HG03354 (cell line): ENCODE data around the gene PTH1R.

Experiments used
- ATAC-seq: cut with Tn5 transposase; IDR thresholded peaks from one replicate; pipeline ENCODE4 v1.9.1; 2021; ENCODE audit warnings: mild to moderate bottlenecking; ENCODE audit not compliant: unreplicated experiment, poor library complexity, severe bottlenecking

The PTH1R gene

GRCh38 chr3:46862369-46863025 lies 15.0 kb upstream of the PTH1R start:
- ATAC-seq: no peak

- no peak for ATAC-seq
These were observed 14.2 kb upstream of the PTH1R start, which contains the start of gene MYL3 for GRCh38 chr3:46863261-46863782. TSS of gene MYL3 (minus strand) at chr3:46863444. CDS start at chr3:46863390, 54 bp downstream.

DNA sequence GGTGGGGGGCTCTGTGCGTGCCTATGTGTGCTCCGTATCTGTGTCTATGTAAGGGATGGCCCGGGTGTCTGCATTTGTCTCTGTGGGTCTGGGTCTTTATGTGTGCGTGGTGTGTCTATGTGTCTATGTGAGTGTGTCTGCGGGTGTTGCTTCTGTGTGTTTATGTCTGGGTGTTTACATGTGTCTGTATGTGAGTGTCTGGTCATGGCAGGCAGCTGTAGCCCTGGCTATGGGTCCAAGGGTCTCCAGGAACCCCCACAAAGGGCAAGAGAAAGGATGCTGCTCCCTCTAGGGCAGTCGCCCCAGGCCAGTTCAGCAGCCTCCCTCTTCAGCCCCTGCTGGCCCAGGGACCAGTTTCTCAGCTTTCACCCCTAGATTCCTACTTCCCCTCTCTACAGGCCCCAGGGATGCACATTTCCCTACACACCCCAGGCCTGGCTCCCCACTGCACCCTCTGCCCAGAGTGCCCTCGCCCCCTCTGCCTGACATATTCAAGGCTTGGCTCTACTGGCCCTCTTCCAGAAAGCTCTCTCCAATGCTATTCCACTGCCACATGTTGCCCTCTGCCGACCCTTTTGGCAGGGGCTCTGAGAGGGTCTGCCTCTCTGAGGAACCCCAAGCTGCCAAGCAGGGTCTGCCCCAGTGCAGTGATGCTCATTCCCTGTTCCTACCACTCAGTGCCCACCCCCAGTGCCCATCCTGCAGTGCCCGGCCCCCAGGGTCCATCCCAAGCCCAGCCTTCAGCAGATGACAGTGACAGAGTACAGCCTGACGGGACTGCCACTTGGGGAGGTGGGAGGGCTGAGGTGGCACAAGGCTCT lies 13.2 kb upstream of the PTH1R start:
- no peak for ATAC-seq

- no peak for ATAC-seq
These were observed 12.5 kb upstream of the PTH1R start for GRCh38 chr3:46865031-46865507.

DNA sequence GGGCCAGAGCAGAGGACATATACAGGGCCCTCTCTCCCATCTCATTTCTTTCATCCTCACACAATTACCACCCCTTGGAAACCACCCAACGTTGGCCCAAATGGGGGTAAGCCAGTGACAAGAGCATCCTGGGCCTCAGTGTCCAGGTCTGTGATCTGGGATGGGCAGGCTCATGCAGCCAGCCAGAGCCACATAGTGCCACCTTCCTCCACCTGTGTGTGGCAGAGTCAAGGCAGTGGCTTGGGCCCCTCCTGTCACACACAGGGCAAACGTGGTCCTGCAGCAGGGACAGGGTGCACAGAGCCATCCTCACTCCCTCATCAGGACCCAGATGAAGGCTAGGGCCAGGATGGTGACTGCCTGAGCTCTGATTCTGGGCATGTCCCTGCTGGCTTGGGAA lies 12.0 kb upstream of the PTH1R start:
- no peak for ATAC-seq

DNA sequence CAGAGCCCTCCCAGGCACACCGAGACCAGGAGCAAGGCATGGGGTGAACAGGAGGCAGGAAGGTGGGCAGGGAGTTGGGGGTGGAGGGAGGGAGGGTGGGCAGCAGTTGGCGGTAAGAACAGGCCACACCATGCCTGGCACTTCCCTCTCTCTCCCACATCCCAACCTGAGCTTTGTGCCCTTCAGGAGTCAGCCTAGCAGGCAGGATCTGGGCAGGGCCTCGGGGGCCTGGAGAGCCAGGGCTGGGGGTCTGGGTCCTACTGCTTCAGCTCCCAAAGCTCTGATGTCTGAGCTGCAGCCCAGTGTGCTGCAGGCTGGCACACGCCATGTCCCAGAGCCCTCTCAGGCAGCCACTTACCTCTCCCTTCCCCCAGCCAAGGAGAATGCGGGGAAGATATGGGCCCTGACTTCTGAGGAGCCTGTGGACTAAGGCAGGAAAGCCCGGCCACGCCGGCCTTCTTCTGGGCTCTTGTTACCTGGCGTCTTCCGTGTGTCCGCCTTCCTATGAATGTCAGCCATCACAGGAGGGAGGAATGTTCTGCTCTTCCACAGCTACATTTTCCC lies 11.4 kb upstream of the PTH1R start:
- ATAC-seq: no peak

- no peak for ATAC-seq
These were observed 10.6 kb upstream of the PTH1R start for GRCh38 chr3:46866720-46867549.

DNA sequence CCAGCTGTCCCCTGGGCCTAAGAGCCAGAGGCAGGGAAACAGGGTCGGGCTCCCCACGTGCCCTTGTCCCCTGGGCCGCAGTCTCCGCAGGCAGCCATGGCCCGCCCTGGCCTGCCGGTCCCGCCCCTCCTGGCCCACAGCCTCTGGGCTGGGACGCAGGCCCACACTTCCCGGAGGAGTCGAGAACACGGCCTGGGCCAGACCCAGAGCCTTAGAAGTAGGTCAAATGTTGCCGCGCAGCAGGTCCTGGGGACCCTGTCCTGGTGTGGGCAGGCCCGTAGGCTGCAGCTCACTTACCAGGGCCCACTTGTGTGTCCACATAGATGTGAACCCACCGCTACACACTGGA lies 10.0 kb upstream of the PTH1R start:
- no peak for ATAC-seq

DNA sequence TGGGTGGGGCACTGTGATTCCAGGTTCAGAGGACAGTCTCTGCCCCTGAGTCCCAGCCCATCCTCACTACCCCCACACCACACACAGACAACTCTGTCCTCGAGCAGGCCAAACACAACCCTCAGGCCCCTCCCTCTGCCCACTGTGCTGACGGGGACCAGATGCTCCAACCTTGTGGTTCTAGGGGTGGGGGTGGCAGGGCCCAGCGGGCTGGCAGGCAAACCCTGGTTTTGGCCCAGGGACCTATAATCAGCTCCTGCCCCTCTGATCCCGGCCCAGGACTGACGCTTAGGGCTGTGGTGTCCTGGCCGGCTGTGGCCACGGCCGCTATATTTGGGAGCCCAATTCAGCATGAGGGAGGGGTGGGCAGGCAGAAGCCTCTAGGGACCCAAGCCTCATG lies 9.2 kb upstream of the PTH1R start:
- ATAC-seq: no peak

DNA sequence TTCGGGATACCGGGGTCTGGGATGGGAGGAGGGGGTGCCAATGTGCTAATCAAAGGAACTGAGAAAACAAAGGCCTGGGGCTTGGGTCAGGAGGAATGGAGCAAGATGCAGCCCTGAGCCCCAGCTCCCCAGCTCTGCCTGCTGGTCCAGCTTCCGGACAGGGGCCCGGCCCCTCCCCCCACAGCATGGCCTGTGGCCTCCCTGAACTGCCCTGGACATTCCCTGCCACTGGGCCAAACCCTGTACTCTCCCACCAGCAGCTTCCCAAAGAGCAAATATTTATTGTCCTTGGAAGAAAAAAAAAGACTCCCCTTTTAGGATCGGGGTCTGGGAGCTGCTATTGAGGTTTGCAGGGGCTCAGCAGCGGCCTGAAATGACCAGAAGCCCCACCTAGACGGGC lies 8.6 kb upstream of the PTH1R start:
- no peak for ATAC-seq

DNA sequence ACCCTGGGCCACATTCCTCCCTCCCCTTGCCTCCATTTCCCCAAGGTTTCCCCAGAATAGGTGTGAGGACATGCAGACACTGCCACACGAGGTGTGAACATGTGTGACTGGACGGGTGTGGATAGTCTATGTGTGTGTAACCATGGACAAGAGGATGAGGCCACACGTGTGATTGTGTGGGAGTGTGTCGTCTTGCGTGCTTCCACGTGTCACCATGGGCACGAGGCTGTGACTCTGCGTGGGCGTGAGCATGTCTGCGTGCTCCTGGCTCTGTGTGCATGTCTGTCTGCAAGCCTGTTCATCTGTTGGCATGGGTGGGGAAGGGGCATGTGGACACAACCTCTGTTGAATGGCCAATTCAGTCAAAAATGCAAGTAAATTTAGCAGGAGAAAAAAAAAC lies 8.1 kb upstream of the PTH1R start:
- ATAC-seq: no peak

DNA sequence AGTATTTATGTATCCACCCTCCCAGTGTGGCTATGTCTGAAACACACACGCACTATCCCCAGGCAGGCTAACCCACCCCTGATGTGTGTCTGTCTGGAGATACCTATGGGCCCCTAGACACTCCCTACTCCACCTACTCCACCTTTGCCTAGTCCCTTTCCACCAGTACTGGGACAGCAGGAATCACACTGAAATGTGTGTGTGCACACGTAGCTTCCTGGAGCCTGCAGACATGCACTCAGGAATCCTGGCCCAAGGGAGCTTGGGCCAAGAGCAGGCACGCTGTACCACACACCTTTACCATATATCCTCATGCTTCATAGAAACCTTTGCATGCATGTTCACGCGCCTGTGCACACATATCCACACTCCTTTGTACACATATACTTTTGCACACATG lies 6.9 kb upstream of the PTH1R start:
- no peak for ATAC-seq

DNA sequence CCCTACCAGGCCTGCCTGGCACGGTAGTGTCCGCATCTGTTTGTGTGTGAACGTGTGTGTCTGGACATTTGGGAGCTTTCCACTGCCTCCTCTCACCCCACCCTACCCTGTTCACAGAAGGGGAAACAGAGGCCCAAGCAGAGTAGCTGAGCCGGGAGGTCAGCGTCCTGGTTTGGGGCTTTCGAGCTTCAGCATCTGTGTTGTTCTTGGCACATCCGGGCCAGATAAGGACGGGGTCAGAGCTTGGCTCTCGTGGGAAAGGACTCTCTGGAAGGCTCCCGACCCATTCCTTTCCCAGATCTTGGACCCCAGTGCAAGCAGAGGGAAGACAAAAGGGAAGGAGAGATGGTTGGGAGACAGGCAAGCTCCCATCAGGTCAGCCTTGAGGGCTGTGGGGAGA lies 6.3 kb upstream of the PTH1R start:
- ATAC-seq: no peak

- no peak for ATAC-seq
These were observed 4.0 kb upstream of the PTH1R start for GRCh38 chr3:46873521-46873920.

GRCh38 chr3:46874430-46874829 lies 3.1 kb upstream of the PTH1R start:
- no peak for ATAC-seq

DNA sequence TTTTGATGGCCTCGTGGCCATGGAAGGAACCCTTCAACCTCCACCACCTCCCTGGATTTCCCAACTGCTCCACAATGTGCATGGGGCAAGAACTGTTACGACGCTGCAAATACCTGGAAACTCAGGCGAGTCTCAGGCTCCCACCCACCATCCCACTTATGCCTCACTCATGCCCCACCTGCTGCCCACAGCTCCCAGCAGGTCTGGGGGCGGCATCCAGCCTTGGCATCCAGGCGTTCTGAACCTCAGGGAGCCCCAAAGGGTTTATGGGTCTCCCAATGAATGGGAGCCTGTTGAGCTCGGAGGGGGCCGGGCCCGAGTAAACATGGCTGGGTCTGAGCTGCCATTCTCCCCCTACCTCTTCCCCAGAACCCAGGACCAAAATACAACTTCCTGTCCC lies 2.0 kb upstream of the PTH1R start:
- ATAC-seq: no peak

DNA sequence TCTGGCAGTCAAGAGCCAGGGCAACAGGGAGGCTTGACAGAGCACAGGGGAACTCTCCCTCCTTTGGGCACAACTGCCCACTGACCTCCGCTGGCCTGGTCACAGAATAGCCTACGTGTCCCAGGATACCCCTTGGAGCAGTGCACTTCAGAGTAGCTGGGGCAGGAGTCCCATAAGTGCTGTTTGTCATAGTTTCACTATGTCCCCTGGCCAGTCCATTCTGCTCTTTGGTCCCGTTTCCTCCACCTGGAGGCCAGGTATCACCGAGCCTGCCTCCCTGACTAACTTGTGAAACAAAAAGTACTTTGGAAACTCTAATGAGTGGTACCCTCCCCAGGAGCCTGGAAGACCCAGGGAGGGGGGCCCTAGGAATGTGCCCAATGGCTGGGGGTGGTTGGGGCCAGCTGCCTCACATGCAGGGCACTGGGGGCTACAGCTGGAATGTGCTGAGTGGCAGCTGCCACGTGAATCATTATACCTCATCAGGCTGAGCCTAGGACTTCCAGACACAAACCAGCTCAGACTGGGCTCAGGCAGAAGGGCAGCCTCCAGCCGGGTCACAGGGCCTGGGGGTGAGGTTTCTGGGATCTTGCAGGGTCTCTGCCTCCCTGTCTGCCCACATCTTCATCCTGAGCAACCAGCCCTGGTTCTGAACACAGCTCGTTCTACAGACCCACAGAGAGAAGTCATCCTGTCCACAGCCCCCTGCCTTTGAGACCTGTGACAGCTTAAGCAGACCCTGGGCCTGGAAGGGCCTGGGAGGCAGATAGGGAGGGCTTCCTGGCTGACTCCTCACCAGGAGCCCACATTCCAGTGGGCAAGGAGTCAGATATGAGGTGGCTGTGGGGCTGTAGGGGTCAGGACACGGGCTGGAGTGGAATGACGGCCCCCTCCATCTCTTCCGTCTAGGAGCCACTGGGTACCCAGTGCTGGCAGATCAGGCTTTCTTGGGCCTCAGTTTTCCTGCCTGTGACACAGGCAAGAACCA lies 914 bp upstream of the PTH1R start:
- no peak for ATAC-seq

DNA sequence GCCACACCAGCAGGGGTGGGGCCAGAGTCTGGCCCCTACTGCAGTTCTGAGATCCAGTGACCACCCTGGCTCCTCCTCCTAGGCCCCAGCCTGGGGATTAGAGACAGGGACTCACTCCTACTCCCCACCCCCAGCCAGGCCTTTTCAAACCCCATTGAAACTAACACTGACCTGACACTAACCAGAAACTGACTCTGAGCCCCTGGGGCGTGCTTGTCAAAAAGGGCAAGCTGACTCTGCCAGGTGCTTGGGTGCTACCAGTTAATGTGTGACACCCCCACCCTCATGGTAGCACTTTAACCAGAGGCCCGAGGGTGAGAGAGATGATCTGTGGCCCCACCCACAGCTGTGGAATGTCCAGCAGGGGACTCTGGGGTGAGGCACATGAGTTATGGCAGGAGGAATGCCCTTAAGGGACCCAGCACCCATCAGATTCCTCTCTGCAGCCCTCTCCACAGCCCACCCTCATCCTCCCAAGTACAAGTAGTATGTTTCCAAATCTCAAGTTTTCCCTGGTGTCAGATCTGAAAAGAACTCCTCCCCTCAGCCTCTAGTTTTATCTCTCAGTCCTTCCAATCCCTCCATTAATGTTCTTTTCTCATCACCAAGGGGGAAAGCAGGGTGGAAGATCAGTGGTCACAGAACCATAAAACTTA lies 1.4 kb downstream of the PTH1R start:
- ATAC-seq: peak; percentile 56
